AG04449 (cell line): ENCODE results near the gene ZNF141.
"Not testable (repeated sequence)": the region's sequence is repeated elsewhere in the genome, so short reads cannot be mapped to it uniquely, and the experiment has no call there.

Experiments used
- CTCF ChIA-PET: fragments of 350-600 bp; formaldehyde crosslinking; extraction: SDS; loops from one replicate; lab custom pipeline; 2021; ENCODE audit warnings: antibody characterized with exemption; lab: Yijun Ruan, JAX
- POLR2A ChIA-PET: fragments of 400-600, 350-600 bp; formaldehyde crosslinking; extraction: SDS; loops from one replicate; lab custom pipeline; 2020; ENCODE audit warnings: antibody characterized with exemption, inconsistent platforms; lab: Yijun Ruan, JAX
- DNase-seq: peaks from one replicate; pipeline ENCODE4 v3.0.0-alpha.2; 2010; ENCODE audit warnings: low read depth, low spot score
- H3K4me3 ChIP-seq: 2 replicates; pipeline ENCODE4 v1.5.1; 2011; ENCODE audit warnings: low read depth, mild to moderate bottlenecking, control low read depth, low read length
- CTCF ChIP-seq: IDR thresholded peaks from one replicate; pipeline ENCODE4 v1.5.1; 2011; ENCODE audit warnings: mild to moderate bottlenecking, moderate library complexity, low read length, control low read depth, inconsistent platforms; ENCODE audit not compliant: insufficient read depth; ENCODE audit errors: missing control alignments

ZNF141 gene

GRCh38 chr4:374298-375160 lies 36.9 kb downstream of the ZNF141 start:
- no peak for TF ChIP-seq CTCF
- ChIA-PET CTCF (no interaction called here), POLR2A (no interaction called here)
- H3K4me3 ChIP-seq: no peak overlapping the region
- DNase-seq: no peak

- no peak for TF ChIP-seq CTCF
- POLR2A ChIA-PET: no interaction called here
- H3K4me3 ChIP-seq: no peak overlapping the region
- no peak for DNase-seq
- CTCF ChIA-PET: no interaction called here
These were observed 46.8 kb downstream of the ZNF141 start for GRCh38 chr4:384311-385010.

- POLR2A ChIA-PET: no interaction called here
- DNase-seq: no peak
- H3K4me3 ChIP-seq: peak overlapping the region; percentile 36; the same call in 1 of the 2 replicates
- CTCF ChIA-PET: no interaction called here
- TF ChIP-seq CTCF: no peak
These were observed 48.5 kb downstream of the ZNF141 start for GRCh38 chr4:385934-386707.

GRCh38 chr4:386708-387105 lies 49.1 kb downstream of the ZNF141 start:
- ChIA-PET POLR2A (no interaction called here), CTCF (no interaction called here)
- H3K4me3 ChIP-seq: peak overlapping the region; percentile 36; the same call in 1 of the 2 replicates
- TF ChIP-seq CTCF: no peak
- DNase-seq: no peak

- H3K4me3 ChIP-seq: no peak overlapping the region
- DNase-seq: no peak
- ChIA-PET CTCF (no interaction called here), POLR2A (no interaction called here)
- TF ChIP-seq CTCF: no peak
These were observed 66.4 kb downstream of the ZNF141 start for GRCh38 chr4:404006-404405.

GRCh38 chr4:408321-408720 lies 70.7 kb downstream of the ZNF141 start:
- POLR2A ChIA-PET, H3K4me3 ChIP-seq, DNase-seq, CTCF ChIA-PET: not testable (repeated sequence)
